DMS53 (cell line): ENCODE data around the gene CAPN9.
"Not testable (repeated sequence)": the region's sequence is repeated elsewhere in the genome, so short reads cannot be mapped to it uniquely, and the experiment has no call there.

Source experiments
- DNase-seq: peaks from one replicate; lab custom pipeline; 2025; lab: John Stamatoyannopoulos, UW

CAPN9 gene

GRCh38 chr1:230709619-230710542, 37.3 kb upstream of the CAPN9 start:
- no peak for DNase-seq

- DNase-seq, result no peak
Measured at GRCh38 chr1:230710543-230710904, 36.7 kb upstream of the CAPN9 start.

- no peak for DNase-seq
Measured at GRCh38 chr1:230711245-230711644, 35.9 kb upstream of the CAPN9 start.

GRCh38 chr1:230712470-230712942, 34.7 kb upstream of the CAPN9 start:
- no peak for DNase-seq

DNA sequence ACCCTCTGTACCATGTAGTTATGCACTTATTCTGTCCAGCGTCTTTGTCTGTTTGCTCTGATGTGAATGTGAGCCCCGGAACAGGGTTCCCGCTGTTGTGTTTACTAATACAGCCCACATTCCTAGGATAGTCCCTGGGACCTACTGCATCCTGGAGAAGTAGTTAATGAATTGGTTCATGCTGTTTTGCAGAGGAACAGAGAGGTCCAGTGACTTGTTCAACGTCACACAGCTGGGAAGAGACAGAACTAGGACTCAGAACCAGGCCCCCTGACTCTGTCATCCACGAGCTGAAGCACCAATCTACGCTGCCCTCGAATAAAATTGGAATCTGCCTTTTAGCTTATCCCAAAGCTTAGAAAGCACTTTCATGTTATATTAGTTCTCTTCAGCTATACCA, 34.0 kb upstream of the CAPN9 start:
- no peak for DNase-seq

DNA sequence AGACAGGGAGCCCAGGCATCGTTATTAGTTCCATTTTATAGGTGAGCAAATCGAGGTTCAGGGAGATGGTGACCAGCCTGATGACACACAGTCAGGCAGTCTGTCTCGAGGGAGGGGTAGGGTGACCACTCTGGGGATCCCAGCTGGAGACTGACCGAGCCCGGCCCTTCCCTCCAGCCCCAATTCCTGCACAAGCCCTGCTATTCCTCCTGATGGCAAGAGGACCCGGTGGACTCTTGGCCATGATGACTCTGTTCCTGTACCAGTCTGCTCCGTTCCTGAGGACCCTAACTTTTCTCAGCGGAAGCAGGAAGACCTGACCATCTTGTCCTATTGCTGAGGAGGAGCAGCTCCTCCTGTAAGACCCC, 33.7 kb upstream of the CAPN9 start:
- peak; percentile 57 for DNase-seq

GRCh38 chr1:230713915-230714764, 33.0 kb upstream of the CAPN9 start, which contains the start of gene AGT:
TSS of gene AGT (minus strand) at chr1:230714122. CDS start at chr1:230710823, 3,299 bp downstream.
- DNase-seq, result peak; percentile 86

GRCh38 chr1:230715510-230715909, 31.7 kb upstream of the CAPN9 start:
- peak; percentile 54 for DNase-seq

DNA sequence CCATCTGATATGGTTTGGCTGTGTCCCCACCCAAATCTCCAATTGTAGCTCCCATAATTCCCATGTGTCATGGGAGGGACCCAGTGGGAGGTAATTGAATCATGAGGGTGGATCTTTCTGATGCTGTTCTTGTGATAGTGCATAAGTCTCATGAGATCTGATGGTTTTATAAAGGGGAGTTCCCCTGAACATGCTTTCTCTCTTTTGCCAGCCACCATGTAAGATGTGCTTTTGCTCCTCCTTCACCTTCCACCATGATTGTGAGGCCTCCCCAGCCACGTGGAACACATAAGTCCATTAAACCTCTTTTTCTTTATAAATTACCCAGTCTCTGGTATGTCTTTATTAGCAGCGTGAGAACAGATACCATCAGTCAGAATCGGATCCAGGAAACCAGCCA, 30.7 kb upstream of the CAPN9 start:
- not testable (repeated sequence) for DNase-seq

DNA sequence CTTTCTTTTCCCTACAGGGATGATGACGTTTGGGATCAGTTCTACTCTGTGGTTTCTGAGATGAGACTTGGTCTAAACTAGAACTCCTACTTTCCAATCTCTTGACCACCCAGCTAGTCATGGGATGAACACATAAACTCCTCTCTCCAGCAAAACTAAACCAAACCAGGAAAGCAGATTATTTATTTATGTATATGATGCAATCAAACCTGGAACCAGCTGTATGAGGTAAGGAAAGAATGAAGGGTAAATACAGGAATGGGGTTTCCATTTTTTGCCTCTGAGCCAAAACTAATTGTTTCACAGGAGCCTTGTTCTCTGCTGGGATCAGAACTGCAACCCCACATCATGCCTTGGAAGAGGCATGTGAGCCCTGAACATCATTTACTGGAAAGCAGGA, 29.9 kb upstream of the CAPN9 start:
- peak; percentile 25 for DNase-seq

DNA sequence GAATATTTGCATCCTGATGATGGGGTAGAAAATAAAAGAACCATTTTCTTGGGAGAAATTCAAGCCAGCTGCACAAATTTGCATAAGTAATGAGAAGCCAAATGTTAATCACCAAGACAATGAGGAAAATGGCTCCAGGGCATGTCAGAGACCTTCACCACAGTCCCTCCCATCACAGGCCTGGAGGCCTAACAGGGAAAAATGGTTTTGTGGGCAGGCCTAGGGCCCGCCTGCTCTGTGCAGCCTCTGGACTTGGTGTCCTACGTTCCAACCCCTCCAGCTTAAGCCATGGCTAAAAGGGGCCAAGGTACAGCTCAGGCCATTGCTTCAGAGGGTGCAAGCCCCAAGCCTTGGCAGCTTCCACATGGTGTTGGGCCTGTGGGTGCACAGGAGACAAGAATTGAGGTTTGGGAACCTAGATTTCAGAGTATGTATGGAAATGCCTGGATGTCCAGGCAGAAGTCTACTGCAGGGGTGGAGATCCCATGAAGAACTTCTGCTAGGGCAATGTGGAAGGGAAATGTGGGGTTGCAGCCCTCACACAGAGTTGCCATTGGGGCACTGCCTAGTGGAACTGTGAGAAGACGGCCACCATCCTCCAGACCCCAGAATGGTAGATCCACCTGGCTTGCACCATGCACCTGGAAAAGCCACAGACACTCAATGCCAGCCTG, 25.2 kb upstream of the CAPN9 start:
- DNase-seq, result not testable (repeated sequence)

- no peak for DNase-seq
Measured at GRCh38 chr1:230725256-230726012, 21.8 kb upstream of the CAPN9 start.

GRCh38 chr1:230728710-230729392, 18.3 kb upstream of the CAPN9 start:
- peak; percentile 91 for DNase-seq

DNA sequence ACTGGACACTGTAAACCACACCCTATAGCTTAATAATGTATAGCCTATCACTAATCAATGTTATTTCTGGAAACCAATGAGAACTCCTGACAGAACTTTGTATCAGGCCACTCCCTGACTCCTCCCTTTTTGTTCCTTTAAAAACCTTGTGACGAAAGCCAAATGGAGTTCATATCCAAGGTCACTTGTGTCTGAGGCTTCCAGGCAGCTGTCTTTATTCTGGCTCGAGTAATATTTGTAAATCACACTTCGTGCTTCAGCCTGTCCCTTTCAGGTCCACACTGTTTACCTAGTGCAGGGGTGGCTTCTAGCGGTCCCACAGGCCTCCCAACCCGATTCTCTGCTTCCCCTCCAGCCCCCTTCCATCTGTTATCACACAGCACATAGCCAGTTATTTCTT, 16.2 kb upstream of the CAPN9 start:
- peak; percentile 87 for DNase-seq

- peak; percentile 98 for DNase-seq
Measured at GRCh38 chr1:230735447-230735846, 11.7 kb upstream of the CAPN9 start.

DNA sequence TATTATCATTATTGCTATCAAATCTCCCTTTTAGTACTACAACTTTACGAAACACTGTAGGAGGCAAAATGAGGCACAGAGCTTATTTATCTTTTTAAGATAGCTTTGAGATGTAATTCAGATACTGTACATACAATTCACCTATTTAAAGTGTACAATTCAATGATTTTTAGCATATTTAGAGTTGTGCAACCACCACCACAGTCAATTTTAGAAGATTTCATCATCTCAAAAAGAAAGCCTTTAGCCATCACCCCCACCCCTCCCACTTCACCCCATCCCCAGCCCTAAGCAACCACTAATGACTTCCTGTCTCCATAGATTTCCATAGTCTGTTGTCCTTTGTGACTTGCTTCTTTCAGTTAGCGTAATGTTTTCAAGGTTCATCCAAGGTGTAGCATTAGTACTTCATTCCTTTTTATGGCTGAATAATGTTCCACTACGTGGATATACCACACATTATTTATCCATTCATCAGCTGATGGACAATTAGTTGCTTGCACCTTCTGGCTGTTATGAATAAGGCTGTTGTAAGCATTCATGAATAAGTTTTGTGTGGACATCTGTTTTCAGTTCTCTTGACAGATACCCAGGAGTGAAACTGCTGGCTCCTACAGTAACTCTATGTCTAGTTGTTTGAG, 9.4 kb upstream of the CAPN9 start:
- no peak for DNase-seq

GRCh38 chr1:230739564-230740290, 7.5 kb upstream of the CAPN9 start:
- DNase-seq, result no peak

DNA sequence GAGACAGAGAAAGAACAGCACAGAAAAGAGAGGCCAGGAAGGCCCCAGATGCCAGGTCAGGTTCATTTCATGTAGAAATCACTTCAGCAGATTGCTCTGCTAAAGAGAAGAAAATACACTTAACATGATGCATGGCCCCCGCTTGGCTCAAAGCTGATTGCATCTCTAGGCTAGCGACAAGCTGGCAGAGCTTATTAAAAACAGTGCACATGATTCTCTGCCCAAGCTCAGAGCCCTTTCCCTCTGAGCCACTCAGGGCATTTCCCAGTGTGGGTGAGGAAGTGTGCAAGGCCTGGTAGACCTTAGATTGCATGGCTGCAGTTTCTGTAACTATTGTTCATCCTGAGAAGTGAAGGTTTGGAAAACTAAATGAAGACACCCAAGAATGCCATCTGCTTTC, 3.3 kb upstream of the CAPN9 start:
- DNase-seq, result peak; percentile 28

GRCh38 chr1:230744382-230744781, 2.8 kb upstream of the CAPN9 start:
- peak; percentile 48 for DNase-seq

- DNase-seq, result peak; percentile 59
Measured at GRCh38 chr1:230745071-230745470, 2.1 kb upstream of the CAPN9 start.
